Chondrocyte (in vitro differentiated cells): ENCODE measurements around the gene FIZ1. TPM values are rescaled to one million over a fixed set of nuclear protein-coding genes. Genes with fewer than 3 reads are reported as not detected.

Source experiments
- DNase-seq: peaks from one replicate; pipeline ENCODE4 v3.0.0; 2021; ENCODE audit warnings: mixed read lengths, low spot score
- H3K27ac Mint-ChIP-seq: one replicate; pipeline ENCODE4 v1.8.0; 2021; ENCODE audit warnings: mild to moderate bottlenecking, moderate library complexity, mixed read lengths; ENCODE audit not compliant: unreplicated experiment
- H3K27me3 Mint-ChIP-seq: 2 replicates; pipeline ENCODE4 v1.8.0; 2021; ENCODE audit warnings: low read depth, mixed read lengths
- H3K36me3 Mint-ChIP-seq: 2 replicates; pipeline ENCODE4 v1.8.0; 2021; ENCODE audit warnings: low read depth, mixed read lengths
- H3K4me1 Mint-ChIP-seq: 2 replicates; pipeline ENCODE4 v1.8.0; 2021; ENCODE audit warnings: low read depth, mild to moderate bottlenecking, mixed read lengths
- H3K4me3 Mint-ChIP-seq: one replicate; pipeline ENCODE4 v1.8.0; 2021; ENCODE audit warnings: mild to moderate bottlenecking, moderate library complexity, mixed read lengths; ENCODE audit not compliant: unreplicated experiment
- H3K9me3 Mint-ChIP-seq: 2 replicates; pipeline ENCODE4 v1.8.0; 2021; ENCODE audit warnings: low read depth, mixed read lengths
- long read RNA-seq: library from polyadenylated mRNA; stranded (forward); transcript quantifications from one replicate; pipeline ENCODE4 v2.0.0, GENCODE V29; 2021
- total RNA-seq: library from RNA; stranded (reverse); gene quantifications from 3 replicates; pipeline ENCODE4 v1.2.1, GENCODE V29; 2021
- TF ChIP-seq, protein P1 (sequence below): fragments of 200-600 bp; sonication (generic); IDR thresholded peaks from 2 replicates; pipeline ENCODE4 v1.5.0; 2021; ENCODE audit warnings: antibody characterized with exemption, mild to moderate bottlenecking, moderate library complexity

The FIZ1 gene
- total RNA-seq, result 11.3 to 14.7 TPM (median 14.4 TPM) in 3 replicates
- long read RNA-seq, transcript FIZ1-201 (3 exons, 2,660 nt), result major isoform, 15 of 18 reads
- long read RNA-seq, partial matches to known transcripts, result 0 of 18 reads
- long read RNA-seq, other reads (novel, unspliced or antisense), result 3 of 18 reads

GRCh38 chr19:55599468-55599841 is at the start of gene FIZ1:
Gene FIZ1, minus strand, starts transcription at chr19:55599517. Its CDS starts 1,652 bp downstream, at chr19:55597865.
- Mint-ChIP-seq H3K4me3 (peak within 1 kb of the TSS; percentile 88), H3K4me1 (peaks cover 26% of the 10 kb centered on the region), H3K27me3 (no peaks in the 10 kb centered on the region), H3K36me3 (peaks cover 22% of the 10 kb centered on the region), H3K9me3 (no peaks in the 10 kb centered on the region), H3K27ac (peak within 1 kb of the TSS; percentile 99)
- DNase-seq, result peak; percentile 98
- TF ChIP-seq, protein P1, sequence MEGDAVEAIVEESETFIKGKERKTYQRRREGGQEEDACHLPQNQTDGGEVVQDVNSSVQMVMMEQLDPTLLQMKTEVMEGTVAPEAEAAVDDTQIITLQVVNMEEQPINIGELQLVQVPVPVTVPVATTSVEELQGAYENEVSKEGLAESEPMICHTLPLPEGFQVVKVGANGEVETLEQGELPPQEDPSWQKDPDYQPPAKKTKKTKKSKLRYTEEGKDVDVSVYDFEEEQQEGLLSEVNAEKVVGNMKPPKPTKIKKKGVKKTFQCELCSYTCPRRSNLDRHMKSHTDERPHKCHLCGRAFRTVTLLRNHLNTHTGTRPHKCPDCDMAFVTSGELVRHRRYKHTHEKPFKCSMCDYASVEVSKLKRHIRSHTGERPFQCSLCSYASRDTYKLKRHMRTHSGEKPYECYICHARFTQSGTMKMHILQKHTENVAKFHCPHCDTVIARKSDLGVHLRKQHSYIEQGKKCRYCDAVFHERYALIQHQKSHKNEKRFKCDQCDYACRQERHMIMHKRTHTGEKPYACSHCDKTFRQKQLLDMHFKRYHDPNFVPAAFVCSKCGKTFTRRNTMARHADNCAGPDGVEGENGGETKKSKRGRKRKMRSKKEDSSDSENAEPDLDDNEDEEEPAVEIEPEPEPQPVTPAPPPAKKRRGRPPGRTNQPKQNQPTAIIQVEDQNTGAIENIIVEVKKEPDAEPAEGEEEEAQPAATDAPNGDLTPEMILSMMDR, result no peak

DNA sequence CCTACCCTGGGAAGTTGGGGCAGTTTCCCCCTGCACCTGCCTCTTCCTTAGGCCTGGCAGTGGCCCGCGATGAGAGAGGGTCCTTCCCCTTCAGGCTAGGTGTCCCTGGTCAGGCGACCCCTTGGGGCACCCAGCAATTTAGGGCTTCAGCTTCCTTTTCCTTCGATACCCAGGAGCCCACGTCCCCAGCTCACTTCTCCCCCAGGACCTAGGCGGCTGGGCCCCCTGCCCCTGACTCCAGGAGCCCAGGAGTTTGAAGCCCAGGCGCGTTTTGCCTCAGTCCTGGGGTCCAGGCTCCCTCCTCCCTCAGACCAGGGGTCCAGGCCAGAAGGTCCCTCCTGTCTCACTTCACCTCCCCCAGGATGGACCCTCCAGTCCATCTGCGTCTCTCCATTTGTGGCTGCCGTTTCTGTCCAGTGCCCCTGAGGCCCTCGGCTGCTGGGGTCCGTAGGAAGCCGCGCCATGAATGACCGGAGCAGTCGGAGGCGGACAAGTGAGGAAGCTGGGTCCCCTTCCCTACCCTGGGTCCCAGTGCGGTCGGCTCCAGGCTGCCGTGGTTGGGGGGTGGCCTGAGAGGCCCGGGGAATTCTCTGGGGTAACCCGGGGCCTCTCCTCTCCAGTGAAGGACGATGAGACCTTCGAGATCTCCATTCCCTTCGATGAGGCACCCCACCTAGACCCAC is 49.4 kb upstream of the FIZ1 start:
- TF ChIP-seq, protein P1, result no peak
- DNase-seq, result peak; percentile 87
- H3K36me3 Mint-ChIP-seq, result peaks cover 8% of the 10 kb centered on the region

GRCh38 chr19:55647732-55648584 is 48.6 kb upstream of the FIZ1 start, which contains the start of gene CCDC106:
Gene CCDC106, plus strand, starts transcription at chr19:55648212. Its CDS starts 835 bp downstream, at chr19:55649047.
- H3K27me3 Mint-ChIP-seq, result no peaks in the 10 kb centered on the region
- peak within 1 kb of the TSS; percentile 79 for H3K27ac Mint-ChIP-seq
- H3K36me3 Mint-ChIP-seq, result peaks cover 8% of the 10 kb centered on the region
- TF ChIP-seq, protein P1, result no peak
- peak; percentile 93 for DNase-seq
- H3K9me3 Mint-ChIP-seq, result no peaks in the 10 kb centered on the region
- H3K4me1 Mint-ChIP-seq, result peaks cover 55% of the 10 kb centered on the region
- peak within 1 kb of the TSS; percentile 82 for H3K4me3 Mint-ChIP-seq

More for the DNA sequence above, 49.4 kb upstream of the FIZ1 start:
- H3K27me3 Mint-ChIP-seq, result no peaks in the 10 kb centered on the region
- H3K27ac Mint-ChIP-seq, result peak overlapping the region; percentile 41
- peak overlapping the region; percentile 81 for H3K4me3 Mint-ChIP-seq
- H3K4me1 Mint-ChIP-seq, result peaks cover 53% of the 10 kb centered on the region
- H3K9me3 Mint-ChIP-seq, result no peaks in the 10 kb centered on the region

GRCh38 chr19:55646889-55647731 is 47.8 kb upstream of the FIZ1 start:
- Mint-ChIP-seq H3K4me3 (peak overlapping the region; percentile 82), H3K27ac (peak overlapping the region; percentile 79), H3K4me1 (peaks cover 58% of the 10 kb centered on the region), H3K9me3 (no peaks in the 10 kb centered on the region), H3K36me3 (peaks cover 8% of the 10 kb centered on the region), H3K27me3 (no peaks in the 10 kb centered on the region)
- DNase-seq, result no peak
- TF ChIP-seq, protein P1, result no peak
